Astrocyte (in vitro differentiated cells and primary cell): ENCODE measurements around the gene GRIN2A.

ENCODE experiments used
- EZH2 ChIP-seq: IDR thresholded peaks from 2 replicates; pipeline ENCODE4 v1.6.1; 2012; ENCODE audit warnings: mild to moderate bottlenecking, low read length, inconsistent platforms; ENCODE audit not compliant: insufficient read depth
- TF ChIP-seq, protein P1 (sequence below): IDR thresholded peaks from 2 replicates; pipeline ENCODE4 v1.5.1; 2011; ENCODE audit warnings: low read depth, mild to moderate bottlenecking, inconsistent platforms, low read length, moderate library complexity; ENCODE audit not compliant: insufficient read depth

DNA sequence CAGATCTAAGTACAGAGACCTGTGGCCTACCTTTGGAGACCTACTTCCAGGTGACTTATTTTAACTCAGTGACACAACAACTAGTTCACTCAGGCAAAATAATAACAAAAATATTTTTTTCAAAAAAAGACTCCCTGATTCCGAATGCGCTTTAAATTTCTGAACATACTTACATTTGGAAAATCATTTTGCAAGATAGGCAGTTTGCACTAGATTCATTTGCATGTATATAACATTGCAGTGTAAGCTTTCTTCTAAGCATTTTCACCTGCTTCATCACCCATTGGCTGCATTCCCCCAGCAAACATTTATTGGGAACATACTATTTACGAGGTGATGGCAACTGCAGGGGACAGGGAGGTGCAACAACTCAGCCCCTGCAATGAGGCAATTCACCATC, 166.8 kb downstream of the GRIN2A start:
- TF ChIP-seq, protein P1, sequence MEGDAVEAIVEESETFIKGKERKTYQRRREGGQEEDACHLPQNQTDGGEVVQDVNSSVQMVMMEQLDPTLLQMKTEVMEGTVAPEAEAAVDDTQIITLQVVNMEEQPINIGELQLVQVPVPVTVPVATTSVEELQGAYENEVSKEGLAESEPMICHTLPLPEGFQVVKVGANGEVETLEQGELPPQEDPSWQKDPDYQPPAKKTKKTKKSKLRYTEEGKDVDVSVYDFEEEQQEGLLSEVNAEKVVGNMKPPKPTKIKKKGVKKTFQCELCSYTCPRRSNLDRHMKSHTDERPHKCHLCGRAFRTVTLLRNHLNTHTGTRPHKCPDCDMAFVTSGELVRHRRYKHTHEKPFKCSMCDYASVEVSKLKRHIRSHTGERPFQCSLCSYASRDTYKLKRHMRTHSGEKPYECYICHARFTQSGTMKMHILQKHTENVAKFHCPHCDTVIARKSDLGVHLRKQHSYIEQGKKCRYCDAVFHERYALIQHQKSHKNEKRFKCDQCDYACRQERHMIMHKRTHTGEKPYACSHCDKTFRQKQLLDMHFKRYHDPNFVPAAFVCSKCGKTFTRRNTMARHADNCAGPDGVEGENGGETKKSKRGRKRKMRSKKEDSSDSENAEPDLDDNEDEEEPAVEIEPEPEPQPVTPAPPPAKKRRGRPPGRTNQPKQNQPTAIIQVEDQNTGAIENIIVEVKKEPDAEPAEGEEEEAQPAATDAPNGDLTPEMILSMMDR = no peak
- no peak for TF ChIP-seq EZH2
